GM21526 (cell line): ENCODE data around the gene LRRC46.

ENCODE experiments used
- ATAC-seq: cut with Tn5 transposase; IDR thresholded peaks from one replicate; pipeline ENCODE4 v1.9.1; 2021; ENCODE audit warnings: moderate library complexity; ENCODE audit not compliant: unreplicated experiment, low FRiP score

LRRC46 gene

GRCh38 chr17:47829870-47830269 lies 1.6 kb upstream of the LRRC46 start:
- no peak for ATAC-seq

GRCh38 chr17:47830396-47831002 lies 971 bp upstream of the LRRC46 start:
- ATAC-seq, result no peak

- peak; percentile 7 for ATAC-seq
Observed at GRCh38 chr17:47831934-47832327, 461 bp downstream of the LRRC46 start.

GRCh38 chr17:47834756-47835155 lies 3.3 kb downstream of the LRRC46 start:
- ATAC-seq, result no peak

GRCh38 chr17:47836601-47837000 lies 5.1 kb downstream of the LRRC46 start:
- ATAC-seq, result no peak

GRCh38 chr17:47837401-47838039 lies 6.0 kb downstream of the LRRC46 start:
- no peak for ATAC-seq

- no peak for ATAC-seq
Observed at GRCh38 chr17:47838636-47839035, 7.2 kb downstream of the LRRC46 start.

- ATAC-seq, result no peak
Observed at GRCh38 chr17:47839071-47839470, 7.6 kb downstream of the LRRC46 start.

- no peak for ATAC-seq
Observed at GRCh38 chr17:47840001-47840741, 8.7 kb downstream of the LRRC46 start.

GRCh38 chr17:47840742-47841487 lies 9.4 kb downstream of the LRRC46 start, which contains the start of gene SCRN2:
Gene SCRN2, minus strand, starts transcription at chr17:47841273. Its CDS starts 430 bp downstream, at chr17:47840843.
- peak; percentile 68 for ATAC-seq

- no peak for ATAC-seq
Observed at GRCh38 chr17:47841488-47842291, 10.2 kb downstream of the LRRC46 start.

GRCh38 chr17:47843391-47843730 lies 11.9 kb downstream of the LRRC46 start:
- no peak for ATAC-seq

GRCh38 chr17:47844227-47844626 lies 12.8 kb downstream of the LRRC46 start:
- ATAC-seq, result no peak

- ATAC-seq, result no peak
Observed at GRCh38 chr17:47844814-47845715, 13.6 kb downstream of the LRRC46 start.

- ATAC-seq, result no peak
Observed at GRCh38 chr17:47845716-47846075, 14.2 kb downstream of the LRRC46 start.

GRCh38 chr17:47846716-47847340 lies 15.4 kb downstream of the LRRC46 start:
- ATAC-seq, result no peak

- ATAC-seq, result no peak
Observed at GRCh38 chr17:47847341-47848197, 16.1 kb downstream of the LRRC46 start.

GRCh38 chr17:47848198-47848513 lies 16.7 kb downstream of the LRRC46 start:
- no peak for ATAC-seq
